GM13976 (cell line): ENCODE measurements around the gene LMOD1.

Experiments
- DNase-seq: peaks from one replicate; pipeline ENCODE4 v3.0.0; 2012; ENCODE audit warnings: low spot score
- CTCF ChIP-seq: IDR thresholded peaks from 2 replicates; pipeline ENCODE4 v1.5.1; 2012; ENCODE audit warnings: borderline replicate concordance, mild to moderate bottlenecking; ENCODE audit not compliant: insufficient read depth; ENCODE audit errors: extremely low read depth, missing control alignments, control extremely low read depth
- in situ Hi-C: fragments of 300-500 bp; cut with MboI; formaldehyde crosslinking; loops from one replicate; pipeline ENCODE4 v1.12.0; 2022; ENCODE audit warnings: low sequenced_read_pairs, mixed read lengths, inconsistent platforms; ENCODE audit not compliant: unreplicated experiment

Gene LMOD1

DNA sequence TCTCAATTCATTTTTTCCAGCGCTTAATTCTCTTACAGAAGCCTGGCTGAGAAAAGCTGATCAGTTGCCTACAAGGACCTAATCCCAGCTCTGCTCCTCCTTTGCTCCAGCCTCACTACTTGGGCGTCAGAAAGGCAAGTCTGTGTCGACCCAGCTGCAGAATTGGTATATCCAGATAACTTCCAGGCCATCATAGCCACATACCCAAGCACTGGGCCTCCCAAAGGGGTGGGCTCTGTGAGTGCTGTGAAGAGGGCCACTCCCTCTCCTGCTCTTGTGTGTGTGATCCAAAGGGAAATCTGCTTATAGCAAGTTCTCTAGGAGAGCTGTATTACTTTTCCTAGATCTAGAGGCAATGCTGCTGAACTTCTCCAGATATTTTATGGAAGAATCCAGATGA is 18.1 kb downstream of the LMOD1 start:
- DNase-seq: no peak
- in situ Hi-C loops: no loop called here
- no peak for TF ChIP-seq CTCF

DNA sequence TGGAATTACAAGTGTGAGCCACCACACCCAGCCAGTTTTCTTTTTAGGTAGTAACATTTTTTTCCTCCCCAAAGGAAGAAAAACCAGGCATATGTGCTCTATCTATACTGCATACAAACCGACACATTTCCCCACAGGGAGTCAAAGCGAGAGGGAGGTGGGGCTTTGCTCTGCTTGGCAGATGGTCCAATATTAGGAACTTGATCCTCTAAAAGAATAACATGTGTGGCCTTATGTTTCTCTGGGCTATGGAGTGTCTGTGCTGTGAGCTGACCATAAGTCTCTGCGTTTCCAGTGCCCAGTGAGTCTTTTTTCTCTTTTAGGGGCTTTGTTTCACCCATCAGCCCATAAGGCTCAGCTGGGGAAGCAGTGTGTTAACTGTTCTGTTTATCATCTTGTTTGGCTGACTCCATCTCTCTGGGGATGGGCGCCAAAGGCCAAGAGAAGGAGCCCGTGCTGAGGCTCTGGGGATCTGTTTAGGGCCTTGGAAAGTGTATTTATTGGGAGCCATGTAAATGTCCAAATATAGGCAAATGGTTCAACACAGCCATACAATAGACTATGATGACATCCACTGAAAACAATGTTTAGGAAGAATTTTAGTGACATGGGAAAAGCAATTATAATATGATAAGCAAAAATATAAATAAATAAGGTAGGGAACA is 20.2 kb downstream of the LMOD1 start:
- in situ Hi-C loops: no loop called here
- no peak for TF ChIP-seq CTCF
- no peak for DNase-seq

GRCh38 chr1:201925301-201925567 is 21.1 kb downstream of the LMOD1 start:
- no peak for TF ChIP-seq CTCF
- DNase-seq: no peak
- in situ Hi-C loops: no loop called here

DNA sequence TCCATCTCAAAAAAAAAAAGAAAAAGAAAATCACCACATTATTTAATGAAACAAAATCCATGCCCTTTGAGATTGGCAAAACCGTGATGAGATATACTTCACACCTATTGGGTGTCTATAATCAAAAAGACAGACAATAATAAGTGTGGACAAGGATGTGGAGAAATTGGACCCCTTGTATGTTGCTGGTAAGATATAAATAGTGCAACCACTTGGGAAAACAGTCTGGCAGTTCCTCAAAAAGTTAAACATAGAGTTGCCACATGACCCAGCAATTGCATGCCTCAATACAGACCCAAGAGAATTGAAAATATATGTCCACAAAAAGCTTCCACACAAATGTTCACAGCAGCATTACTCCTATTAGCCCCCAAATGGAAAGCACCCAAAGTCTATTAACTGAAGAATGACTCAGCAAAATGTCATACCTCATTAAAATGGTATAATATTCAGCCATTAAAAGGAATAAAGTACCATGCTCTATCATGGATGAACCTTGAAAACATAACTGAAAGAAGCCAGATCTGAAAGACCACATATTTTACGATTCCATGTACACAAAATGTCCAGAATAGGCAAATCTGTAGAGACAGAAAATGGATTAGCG is 24.3 kb downstream of the LMOD1 start:
- no peak for DNase-seq
- TF ChIP-seq CTCF: no peak
- in situ Hi-C loops: no loop called here

GRCh38 chr1:201918343-201918742 is 28.0 kb downstream of the LMOD1 start:
- in situ Hi-C loops: no loop called here
- no peak for TF ChIP-seq CTCF

DNA sequence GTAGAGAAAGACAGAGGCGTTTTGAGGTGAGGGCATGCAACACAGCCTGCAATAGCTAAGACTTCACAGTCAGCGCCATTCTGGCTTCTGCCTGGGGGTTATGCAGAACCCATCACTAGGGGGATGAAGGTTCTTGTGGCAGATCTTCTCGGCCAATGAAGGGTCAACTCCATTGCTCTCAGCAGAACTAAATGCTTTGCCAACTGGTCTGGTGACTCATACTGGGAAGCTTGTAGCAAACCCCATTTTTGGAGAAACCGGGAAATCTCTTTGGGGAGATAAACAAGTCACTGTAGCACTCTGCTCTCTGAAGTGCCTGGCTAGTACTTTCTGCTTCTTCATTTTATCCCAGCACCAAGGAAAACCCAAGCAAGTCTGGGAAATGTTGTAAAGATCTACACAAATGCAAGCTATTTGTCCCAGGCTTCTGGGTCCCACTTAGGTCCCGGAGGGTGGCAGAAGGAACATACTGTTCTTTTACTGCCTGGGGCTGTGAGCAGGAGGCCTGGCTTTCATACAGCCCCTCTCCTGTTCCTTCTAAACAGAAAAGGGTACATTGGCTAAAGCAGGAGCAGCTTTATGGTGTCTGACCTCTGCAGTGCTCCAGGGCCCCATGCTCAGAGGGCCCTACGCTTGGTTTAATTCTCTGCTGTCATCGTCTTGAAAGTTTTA is 28.9 kb downstream of the LMOD1 start:
- DNase-seq: no peak
- in situ Hi-C loops: no loop called here

More at GRCh38 chr1:201918343-201918742, 28.0 kb downstream of the LMOD1 start:
- DNase-seq: no peak

More for the DNA sequence above, 28.9 kb downstream of the LMOD1 start:
- TF ChIP-seq CTCF: no peak
